ENCODE measurements around the gene ANO2.

Gene ANO2

DNA sequence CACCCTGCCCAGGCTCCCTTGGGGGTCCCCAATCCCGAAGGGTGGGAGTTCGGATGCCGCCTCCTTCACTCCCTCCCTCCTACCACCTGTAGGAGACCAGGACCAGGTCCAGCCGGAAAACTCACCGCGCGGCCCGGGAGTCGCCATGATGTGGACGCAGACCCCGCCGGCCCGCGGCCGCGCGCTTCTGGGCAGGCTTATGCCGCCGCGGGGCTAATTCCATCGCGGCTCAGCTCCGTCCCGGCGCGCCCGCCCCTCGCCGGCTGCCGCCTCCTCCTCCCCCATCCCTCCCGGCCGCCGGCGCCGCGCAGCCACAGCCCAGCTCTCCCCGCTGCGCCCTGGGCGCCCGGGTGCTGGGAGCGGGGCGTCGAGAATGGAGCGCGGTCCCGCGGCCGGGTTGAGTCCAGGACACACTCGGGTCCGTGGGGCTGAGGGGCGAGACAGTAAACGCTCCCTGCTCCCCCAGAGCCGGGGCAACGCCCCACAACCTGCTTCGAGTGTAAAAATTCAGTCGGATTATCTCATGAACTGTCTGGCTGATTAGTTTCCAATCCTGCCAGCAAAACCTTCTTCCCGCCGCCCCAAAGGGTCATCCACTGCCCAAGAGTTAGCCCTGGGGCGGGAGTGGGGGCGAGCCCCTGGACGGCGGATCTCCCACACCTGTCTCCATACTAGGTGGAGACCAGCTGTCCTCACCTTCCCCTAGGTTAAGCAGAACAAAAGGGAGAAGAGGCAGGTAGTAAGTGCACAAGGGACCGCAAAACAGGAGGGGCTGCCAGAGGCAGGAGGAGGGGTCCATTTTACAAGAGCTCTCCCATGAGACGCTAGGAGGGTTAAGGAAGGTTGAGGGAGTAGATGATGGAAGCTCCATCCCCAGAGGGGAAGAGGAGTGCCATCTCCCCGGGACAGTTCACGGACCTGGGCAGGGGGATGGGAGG lies at the start of gene ANO2:
Gene ANO2 (minus strand): TSS at position 189 of the 938 bp plus-strand sequence. CDS start 42 bp downstream, at position 147.
- DNase-seq, result no peak

DNA sequence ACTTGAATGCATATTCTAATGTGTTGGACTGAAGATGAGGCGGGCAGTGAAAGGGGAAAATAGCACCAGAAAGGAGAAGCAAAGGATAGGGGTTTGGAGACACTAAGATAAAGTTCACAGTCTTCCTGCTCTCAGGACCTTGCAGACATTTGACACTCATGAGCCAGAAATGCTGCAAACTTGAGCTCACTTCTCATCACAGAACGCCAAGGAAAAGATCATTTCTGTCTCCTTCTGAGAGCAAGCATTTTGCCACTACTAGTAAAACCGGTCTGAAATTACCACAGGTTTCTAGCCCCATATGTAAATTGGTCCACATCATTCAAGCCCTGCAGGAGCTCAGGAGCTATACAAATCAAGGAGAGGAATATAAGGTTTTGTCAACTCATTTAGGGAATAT lies 44.6 kb upstream of the ANO2 start:
- DNase-seq, result no peak

DNA sequence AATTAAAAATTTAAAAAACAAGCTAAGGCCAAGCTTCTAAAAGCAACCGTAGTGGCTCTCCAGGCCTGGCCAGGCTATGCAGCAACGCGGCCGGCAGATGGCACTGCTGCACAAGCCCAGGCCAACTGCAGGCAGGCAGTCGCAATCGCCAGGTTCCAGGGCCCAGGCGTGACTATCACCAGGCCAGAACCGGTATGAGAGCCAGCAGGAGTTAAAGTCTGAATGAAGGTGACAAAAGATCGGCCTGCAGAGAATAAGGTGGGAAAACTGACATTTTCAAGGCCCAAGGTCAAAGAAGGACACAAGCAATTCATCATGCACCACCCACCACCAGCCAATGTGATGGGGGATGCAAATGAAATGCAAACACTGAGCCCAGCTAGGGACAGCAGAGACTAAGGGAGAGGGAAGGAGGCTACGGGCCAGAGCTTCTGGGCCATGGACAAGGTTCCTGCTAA lies 43.6 kb upstream of the ANO2 start:
- DNase-seq, result no peak

DNA sequence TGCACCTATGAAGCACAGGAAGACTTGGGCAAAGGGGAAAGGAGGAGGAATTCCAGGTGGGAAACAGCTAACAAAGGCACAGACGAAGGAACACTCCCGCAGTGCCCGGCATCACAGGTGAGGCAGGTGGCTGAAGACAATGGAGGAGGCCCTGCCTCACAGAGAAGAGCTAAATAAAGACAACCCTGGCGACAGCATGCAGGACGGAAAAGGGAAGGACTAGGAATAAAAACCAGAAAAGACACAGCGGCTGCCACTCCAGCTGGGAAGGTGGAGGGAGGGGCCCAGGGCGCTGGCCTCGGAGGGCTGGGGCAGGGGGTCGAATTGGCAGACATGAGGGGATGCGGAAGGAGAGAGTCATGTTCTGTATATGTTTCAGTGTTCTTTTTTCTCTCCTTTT lies 43.0 kb upstream of the ANO2 start:
- DNase-seq, result no peak

GRCh38 chr12:5987573-5987972 lies 42.5 kb upstream of the ANO2 start:
- no peak for DNase-seq

GRCh38 chr12:5985471-5985870 lies 40.4 kb upstream of the ANO2 start:
- DNase-seq, result no peak

DNA sequence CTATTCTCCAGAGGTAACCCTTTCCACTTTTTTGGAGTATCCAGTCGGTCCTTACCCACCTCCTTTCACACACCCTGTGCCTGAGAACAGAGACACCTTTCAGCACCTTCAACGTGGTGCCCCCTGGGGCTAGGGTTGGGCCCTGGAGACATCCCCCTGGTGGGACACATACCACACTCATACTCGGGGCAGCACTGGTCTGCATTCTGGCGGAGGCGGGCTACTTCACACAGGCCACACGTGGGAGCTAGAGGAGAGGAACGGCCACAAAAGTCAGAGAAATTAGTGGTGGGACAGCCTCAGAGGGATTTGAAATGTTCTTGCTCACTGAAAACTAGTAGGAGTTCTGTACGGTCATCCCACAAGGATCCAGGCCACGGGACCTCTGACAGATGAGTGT lies 39.8 kb upstream of the ANO2 start:
- no peak for DNase-seq

DNA sequence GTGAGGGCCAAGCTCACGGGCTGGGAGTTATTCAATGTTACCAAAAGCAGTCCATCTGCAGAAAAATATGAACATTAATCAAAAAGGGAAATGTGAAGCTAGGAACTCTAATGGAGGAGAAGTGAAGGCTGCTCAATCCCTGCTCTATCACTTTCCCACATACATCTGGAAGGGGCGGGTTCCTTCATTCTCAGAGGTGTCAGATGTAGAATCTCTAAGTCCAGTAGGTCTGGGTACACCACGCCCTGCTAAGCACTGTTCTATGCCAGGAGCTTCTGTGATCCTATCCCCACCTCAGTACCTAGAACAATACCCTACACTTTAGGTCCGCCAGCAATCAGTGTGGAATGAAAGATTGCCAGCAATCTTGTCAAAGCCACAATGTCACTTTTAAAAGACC lies 37.0 kb upstream of the ANO2 start:
- DNase-seq, result no peak

GRCh38 chr12:5977556-5977955 lies 32.5 kb upstream of the ANO2 start:
- DNase-seq, result no peak

- no peak for DNase-seq
These were observed 31.7 kb upstream of the ANO2 start for GRCh38 chr12:5976711-5977110.

DNA sequence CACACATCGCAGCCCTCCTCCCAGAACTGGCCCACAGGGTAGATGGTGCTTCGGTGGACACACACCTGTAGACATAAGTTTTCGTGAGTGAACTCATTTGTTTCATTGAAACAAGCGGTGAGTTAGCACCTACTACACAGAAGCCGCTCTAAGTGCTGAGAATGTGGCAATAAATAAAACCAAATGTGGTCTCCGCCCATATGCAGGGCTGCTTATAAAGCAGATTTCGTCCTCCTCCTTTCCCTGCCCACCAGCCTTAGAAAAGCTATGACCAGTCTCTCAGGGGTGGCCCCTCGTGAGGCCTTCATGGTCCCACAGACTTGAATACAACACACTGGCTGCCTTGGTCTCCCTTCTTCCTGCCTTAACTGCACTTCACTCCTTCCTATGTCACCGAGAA lies 31.1 kb upstream of the ANO2 start:
- no peak for DNase-seq

GRCh38 chr12:5973461-5974115 lies 28.5 kb upstream of the ANO2 start:
- no peak for DNase-seq

- DNase-seq, result no peak
These were observed 27.3 kb upstream of the ANO2 start for GRCh38 chr12:5972387-5972786.

DNA sequence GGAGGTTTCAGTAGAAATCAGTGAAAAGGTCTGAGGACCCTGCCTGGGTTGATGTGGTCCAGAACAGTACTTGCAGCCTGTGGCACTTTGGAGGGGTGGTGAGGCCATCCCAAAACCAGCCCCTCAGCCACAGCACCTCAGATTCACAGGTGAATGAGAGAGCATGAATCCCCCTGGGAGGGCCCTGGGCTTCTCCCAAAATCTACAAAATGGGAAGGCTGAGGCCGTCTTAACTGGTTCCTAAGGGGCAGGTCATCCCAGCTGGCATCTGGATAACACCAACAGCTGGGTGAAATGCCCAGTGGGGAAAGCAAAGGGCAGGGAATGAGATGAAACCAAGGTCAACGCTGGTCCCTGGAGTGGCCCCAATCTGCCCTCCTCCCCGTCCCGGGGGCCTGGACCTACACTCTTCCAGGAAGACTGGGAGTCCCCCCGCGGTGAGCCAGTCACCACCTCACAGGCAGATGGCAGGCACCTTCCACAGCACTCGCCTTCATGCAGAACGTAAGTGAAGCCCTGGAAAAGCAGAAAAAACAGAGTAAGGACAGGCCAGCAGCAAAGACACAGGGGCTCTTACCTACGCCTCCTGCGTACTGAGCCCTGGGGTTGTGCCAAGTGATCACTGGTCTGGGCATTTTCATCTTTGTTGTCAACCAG lies 26.3 kb upstream of the ANO2 start:
- no peak for DNase-seq

- DNase-seq, result no peak
These were observed 25.1 kb upstream of the ANO2 start for GRCh38 chr12:5969974-5970690.

- DNase-seq, result no peak
These were observed 24.3 kb upstream of the ANO2 start for GRCh38 chr12:5969156-5969973.

DNA sequence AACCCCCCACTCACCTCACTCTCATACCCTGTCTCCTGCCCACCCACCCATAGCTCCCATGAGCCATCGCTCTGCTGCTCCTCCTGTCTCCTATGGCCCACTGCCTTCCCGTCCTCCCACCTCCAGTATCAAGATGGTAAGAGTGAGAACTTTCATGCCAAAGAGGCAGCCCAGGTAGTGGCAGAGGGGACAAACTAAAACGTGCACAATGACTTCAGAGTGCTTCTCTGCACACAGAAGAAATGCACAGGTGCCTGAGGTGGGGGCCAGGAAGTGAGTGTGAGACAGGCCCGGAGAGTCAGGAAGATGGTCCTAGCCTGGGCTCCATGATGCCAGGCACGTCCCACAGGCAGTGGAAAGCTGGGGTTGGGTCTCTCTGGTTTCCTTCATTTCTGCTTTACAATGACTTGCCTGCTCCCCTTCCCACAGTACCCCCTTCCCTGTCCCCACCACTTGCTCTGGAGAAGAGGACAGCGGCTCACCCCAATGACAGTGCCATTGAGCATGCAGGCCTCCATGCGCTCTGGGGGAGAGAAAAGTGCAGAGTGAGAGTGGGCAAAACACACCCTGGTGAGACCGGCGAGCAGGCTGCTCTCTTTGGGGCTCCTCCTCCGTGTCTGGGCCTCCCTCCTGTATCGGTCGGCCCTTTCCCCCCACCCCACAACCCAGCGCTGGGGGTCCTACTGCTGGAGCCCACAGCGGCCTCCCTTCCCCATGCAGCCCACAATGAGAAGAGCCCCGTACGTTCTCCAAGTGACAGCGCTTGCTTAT lies 22.8 kb upstream of the ANO2 start:
- DNase-seq, result no peak

GRCh38 chr12:5966486-5967095 lies 21.5 kb upstream of the ANO2 start:
- no peak for DNase-seq

DNA sequence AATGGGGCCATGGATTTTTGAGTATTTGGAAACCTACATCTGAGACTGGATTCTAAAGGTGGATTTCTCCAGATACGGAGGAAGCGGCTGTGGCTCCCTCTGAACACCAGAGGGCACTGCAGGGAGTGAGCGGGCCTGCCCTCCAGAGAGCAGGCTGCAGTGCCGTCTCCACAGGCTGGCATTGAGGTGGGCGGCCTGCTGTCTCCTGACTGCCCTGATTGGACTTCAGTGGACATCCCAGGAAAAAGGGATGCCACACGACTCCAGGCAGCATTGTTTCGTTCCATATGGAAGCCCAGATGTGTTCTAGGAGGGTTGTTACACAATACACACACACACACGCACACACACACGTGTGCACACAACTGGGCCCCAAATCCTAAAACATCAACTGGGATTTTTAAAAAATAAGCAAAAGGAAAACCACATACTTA lies 20.9 kb upstream of the ANO2 start:
- DNase-seq, result no peak

All from NCI-H446 treated with DMSO at 0.1 percent for 48 hours (cell line).